A549 (cell line): ENCODE measurements around the gene CEBPA. TPM values are rescaled to one million over a fixed set of nuclear protein-coding genes. Genes with fewer than 3 reads are reported as not detected.

Experiments used
- ATAC-seq, 2 experiments: fragments of 200-7000 bp in 1 of 2; fragments of >200 bp in 1 of 2; cut with Nextera tagmentation in 1 of 2; cut with Tn5 transposase in 1 of 2; 3 replicates each; pipeline versions ENCODE4 v1.8.0 to v1.9.1; 2018 to 2020; ENCODE audit warnings: mild to moderate bottlenecking in 1 of 2, moderate library complexity in 1 of 2
- CTCF ChIA-PET: fragments of 300-600 bp; sonication (Branson Sonifier 250); formaldehyde crosslinking; extraction: SDS; loops from one replicate; lab custom pipeline; 2021; ENCODE audit warnings: antibody characterized with exemption, inconsistent platforms; lab: Yijun Ruan, JAX
- POLR2A ChIA-PET: fragments of 350-600 bp; formaldehyde crosslinking; extraction: SDS; loops from one replicate; lab custom pipeline; 2021; ENCODE audit warnings: antibody characterized with exemption, inconsistent platforms; lab: Yijun Ruan, JAX
- DNase-seq, 2 experiments: peaks; one replicate each; pipeline versions ENCODE4 v3.0.0 to v3.0.0-alpha.2; 2011 to 2016; ENCODE audit warnings: low read depth in 1 of 2, low spot score in 1 of 2
- FAIRE-seq: peaks from 2 replicates; lab custom pipeline; 2011; peaks lifted over from hg19 to GRCh38; lab: Jason Lieb, UNC
- H3K27ac ChIP-seq, 2 experiments: fragments of >200 bp; sonication (Bioruptor Twin); formaldehyde crosslinking; 3 replicates each; pipeline ENCODE4 v1.5.1; 2016 to 2017
- H3K4me1 ChIP-seq: fragments of >200 bp; sonication (Bioruptor Twin); formaldehyde crosslinking; 3 replicates; pipeline ENCODE4 v1.6.1; 2016
- H3K4me2 ChIP-seq: fragments of >200 bp; sonication (Bioruptor Twin); formaldehyde crosslinking; 3 replicates; pipeline ENCODE4 v1.6.1; 2016
- H3K4me3 ChIP-seq: fragments of >200 bp; sonication (Bioruptor Twin); formaldehyde crosslinking; 3 replicates; pipeline ENCODE4 v1.5.1; 2016
- H3K9me3 ChIP-seq: fragments of >200 bp; sonication (Bioruptor Twin); formaldehyde crosslinking; 3 replicates; pipeline ENCODE4 v1.6.1; 2016
- BHLHE40 ChIP-seq: IDR thresholded peaks from 2 replicates; pipeline ENCODE4 v1.6.1; 2012; ENCODE audit warnings: low read depth, low read length, inconsistent platforms
- CBX2 ChIP-seq: fragments of 200-600 bp; sonication (generic); IDR thresholded peaks from 2 replicates; pipeline ENCODE4 v1.6.1; 2016; ENCODE audit warnings: low read depth, mild to moderate bottlenecking, borderline replicate concordance
- CBX8 ChIP-seq: fragments of 200-600 bp; sonication (generic); IDR thresholded peaks from 2 replicates; pipeline ENCODE4 v1.6.1; 2016
- CEBPB ChIP-seq, 2 experiments: fragments of >200 bp in 1 of 2; sonication (Bioruptor Twin) in 1 of 2; formaldehyde crosslinking in 1 of 2; IDR thresholded peaks; 2 replicates each; pipeline ENCODE4 v1.6.1; 2012 to 2016
- CHD2 ChIP-seq: fragments of 150-350 bp; IDR thresholded peaks from 2 replicates; pipeline ENCODE4 v1.6.1; 2014; ENCODE audit warnings: low read length; ENCODE audit not compliant: partially characterized antibody
- CHD4 ChIP-seq: fragments of 200-600 bp; sonication (generic); IDR thresholded peaks from 2 replicates; pipeline ENCODE4 v1.6.1; 2016; ENCODE audit warnings: antibody characterized with exemption, mild to moderate bottlenecking, borderline replicate concordance
- EHF ChIP-seq: fragments of 250-450 bp; sonication (Bioruptor Pico); IDR thresholded peaks from 2 replicates; pipeline ENCODE4 v1.5.0; 2020; ENCODE audit warnings: mild to moderate bottlenecking
- EP300 ChIP-seq, 2 experiments: fragments of >200 bp; sonication (Bioruptor Twin); formaldehyde crosslinking; IDR thresholded peaks; 2 replicates in 1 of 2; 3 replicates in 1 of 2; pipeline ENCODE4 v1.6.1; 2016 to 2017
- FOXS1 ChIP-seq: fragments of 250-450 bp; sonication (Bioruptor Pico); IDR thresholded peaks from 2 replicates; pipeline ENCODE4 v1.5.0; 2020; ENCODE audit warnings: mild to moderate bottlenecking, moderate library complexity
- HDAC2 ChIP-seq: fragments of 200-600 bp; sonication (generic); IDR thresholded peaks from 2 replicates; pipeline ENCODE4 v1.6.1; 2016
- HEYL ChIP-seq: fragments of 250-450 bp; sonication (Bioruptor Pico); IDR thresholded peaks from 2 replicates; pipeline ENCODE4 v1.8.0; 2021; ENCODE audit warnings: mild to moderate bottlenecking, moderate library complexity
- KDM1A ChIP-seq: fragments of 200-600 bp; sonication (generic); IDR thresholded peaks from 2 replicates; pipeline ENCODE4 v1.6.1; 2016; ENCODE audit warnings: low read depth, mild to moderate bottlenecking
- NR3C1 ChIP-seq: fragments of >200 bp; sonication (Bioruptor Twin); formaldehyde crosslinking; IDR thresholded peaks from 3 replicates; pipeline ENCODE4 v1.6.1; 2017
- POLR2A ChIP-seq: IDR thresholded peaks from 2 replicates; pipeline ENCODE4 v1.6.1; 2012; ENCODE audit warnings: mild to moderate bottlenecking, low read length
- POLR2AphosphoS2 ChIP-seq: conservative IDR thresholded peaks from 2 replicates; pipeline ENCODE4 v1.6.1; 2012; ENCODE audit warnings: low read length, improper control_type of control experiment, inconsistent platforms
- RAD21 ChIP-seq, 2 experiments: fragments of >200 bp in 1 of 2; sonication (Bioruptor Twin) in 1 of 2; formaldehyde crosslinking in 1 of 2; IDR thresholded peaks in 1 of 2; conservative IDR thresholded peaks in 1 of 2; 2 replicates in 1 of 2; 3 replicates in 1 of 2; pipeline ENCODE4 v1.6.1; 2012 to 2018; ENCODE audit warnings: inconsistent platforms in 1 of 2
- TP53 ChIP-seq: fragments of 250-450 bp; sonication (Bioruptor Pico); IDR thresholded peaks from 2 replicates; pipeline ENCODE4 v1.5.0; 2021; ENCODE audit warnings: mild to moderate bottlenecking, moderate library complexity
- ZC3H11A ChIP-seq: fragments of 450-650 bp; IDR thresholded peaks from 2 replicates; pipeline ENCODE4 v1.6.1; 2014; ENCODE audit warnings: antibody characterized with exemption, mild to moderate bottlenecking
- ZFP36 ChIP-seq: fragments of 450-650 bp; IDR thresholded peaks from 2 replicates; pipeline ENCODE4 v1.6.1; 2014; ENCODE audit warnings: borderline replicate concordance; ENCODE audit not compliant: partially characterized antibody
- ZNF302 ChIP-seq: fragments of 250-450 bp; sonication (Bioruptor Pico); IDR thresholded peaks from 2 replicates; pipeline ENCODE4 v1.9.0; 2021; ENCODE audit warnings: inconsistent platforms, mild to moderate bottlenecking, moderate library complexity
- WGBS: methylation state at CpG from one replicate; pipeline ENCODE4 v1.1.6; 2017; ENCODE audit errors: missing lambda C conversion rate; 5-methylcytosine and 5-hydroxymethylcytosine counted together
- polyA plus RNA-seq, 4 experiments: library from polyadenylated mRNA; depleted of rRNA in 3 of 4; stranded (reverse); fragments of >200 nt; fragmentation: RNase III in 1 of 4; extraction: RNeasy Plus Mini Kit Qiagen cat#74134 plus additional on column Dnase treatment in 1 of 4; gene quantifications; 2 replicates in 3 of 4; 3 replicates in 1 of 4; pipeline ENCODE4 v1.2.3, GENCODE V29; 2011 to 2017
- TF ChIP-seq, protein P1 (sequence below): fragments of 250-450 bp; sonication (Bioruptor Pico); IDR thresholded peaks from 2 replicates; pipeline ENCODE4 v1.5.0; 2021; ENCODE audit warnings: mild to moderate bottlenecking, moderate library complexity, borderline replicate concordance
- TF ChIP-seq, protein P2 (sequence below): fragments of 250-450 bp; sonication (Bioruptor Pico); IDR thresholded peaks from 2 replicates; pipeline ENCODE4 v1.5.0; 2020; ENCODE audit warnings: low read depth, mild to moderate bottlenecking, moderate library complexity
- TF ChIP-seq, protein P3 (sequence below): fragments of >200 bp; sonication (Bioruptor Twin); formaldehyde crosslinking; IDR thresholded peaks from 2 replicates; pipeline ENCODE4 v1.6.1; 2016

The CEBPA gene
- polyA plus RNA-seq, 2 of the 4 experiments (the other 2 are of a cell fraction), result 3.5 to 6.6 TPM

DNA sequence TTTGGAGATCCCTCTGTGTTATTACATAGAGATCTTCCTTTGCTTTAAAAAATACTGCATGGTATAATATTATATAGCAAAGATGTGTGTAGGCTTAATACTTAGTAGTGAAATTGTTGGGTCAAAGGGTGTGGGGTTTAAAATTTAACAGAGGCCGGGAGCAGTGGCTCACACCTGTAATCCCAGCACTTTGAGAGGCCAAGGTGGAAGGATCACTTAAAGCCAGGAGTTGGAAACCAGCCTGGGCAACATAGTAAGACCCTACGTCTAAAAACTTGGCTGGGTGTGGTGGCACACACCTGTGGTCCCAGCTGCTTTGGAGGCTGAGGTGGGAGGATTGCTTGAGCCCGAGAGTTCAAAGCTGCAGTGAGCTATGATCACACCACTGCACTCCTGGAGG lies 22.3 kb upstream of the CEBPA start:
- POLR2A ChIA-PET, result interaction anchor here (0.8 to 1.2 kb wide), 3 partner anchors 22 to 50 kb away, joined by 3 to 5 read pairs (median 3); no protein-coding TSS in a partner anchor

DNA sequence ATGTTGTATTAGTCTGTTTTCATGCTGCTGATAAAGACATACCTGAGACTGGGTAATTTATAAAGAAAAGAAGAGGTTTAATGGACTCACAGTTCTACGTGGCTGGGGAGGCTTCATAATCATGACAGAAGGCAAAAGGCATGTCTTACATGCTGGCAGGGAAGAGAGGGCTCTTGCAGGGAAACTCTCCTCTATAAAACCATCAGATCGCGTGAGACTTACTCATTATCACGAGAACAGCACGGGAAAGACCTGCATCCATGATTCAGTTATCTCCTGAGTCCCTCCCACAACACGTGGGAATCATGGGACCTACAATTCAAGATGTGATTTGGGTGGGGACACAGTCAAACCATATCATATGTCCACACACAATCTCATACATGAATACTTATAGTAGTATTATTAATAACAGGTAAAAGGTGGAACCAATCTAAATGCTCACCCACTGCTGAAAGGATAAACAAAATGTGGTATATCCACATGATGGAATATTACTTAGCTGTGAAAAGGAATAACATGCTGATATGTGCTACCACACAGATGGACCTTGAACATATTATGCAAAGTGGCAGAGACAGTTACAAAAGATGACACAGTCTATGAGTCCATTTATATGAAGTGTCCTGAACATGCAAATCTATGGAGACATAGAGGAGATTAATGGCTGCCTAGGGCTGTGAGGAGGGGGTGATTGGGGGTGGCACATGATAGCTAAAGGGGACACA lies 20.9 kb upstream of the CEBPA start:
- Histone ChIP-seq H3K27ac (no peak overlapping the region), H3K9me3 (peaks cover 30% of the 10 kb centered on the region), H3K4me1 (no peaks in the 10 kb centered on the region), H3K4me3 (no peak overlapping the region), H3K4me2 (no peak overlapping the region)
- ATAC-seq, result no peak
- TF ChIP-seq, protein P1, sequence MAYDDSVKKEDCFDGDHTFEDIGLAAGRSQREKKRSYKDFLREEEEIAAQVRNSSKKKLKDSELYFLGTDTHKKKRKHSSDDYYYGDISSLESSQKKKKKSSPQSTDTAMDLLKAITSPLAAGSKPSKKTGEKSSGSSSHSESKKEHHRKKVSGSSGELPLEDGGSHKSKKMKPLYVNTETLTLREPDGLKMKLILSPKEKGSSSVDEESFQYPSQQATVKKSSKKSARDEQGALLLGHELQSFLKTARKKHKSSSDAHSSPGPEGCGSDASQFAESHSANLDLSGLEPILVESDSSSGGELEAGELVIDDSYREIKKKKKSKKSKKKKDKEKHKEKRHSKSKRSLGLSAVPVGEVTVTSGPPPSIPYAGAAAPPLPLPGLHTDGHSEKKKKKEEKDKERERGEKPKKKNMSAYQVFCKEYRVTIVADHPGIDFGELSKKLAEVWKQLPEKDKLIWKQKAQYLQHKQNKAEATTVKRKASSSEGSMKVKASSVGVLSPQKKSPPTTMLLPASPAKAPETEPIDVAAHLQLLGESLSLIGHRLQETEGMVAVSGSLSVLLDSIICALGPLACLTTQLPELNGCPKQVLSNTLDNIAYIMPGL, result no peak
- TF ChIP-seq, protein P2, sequence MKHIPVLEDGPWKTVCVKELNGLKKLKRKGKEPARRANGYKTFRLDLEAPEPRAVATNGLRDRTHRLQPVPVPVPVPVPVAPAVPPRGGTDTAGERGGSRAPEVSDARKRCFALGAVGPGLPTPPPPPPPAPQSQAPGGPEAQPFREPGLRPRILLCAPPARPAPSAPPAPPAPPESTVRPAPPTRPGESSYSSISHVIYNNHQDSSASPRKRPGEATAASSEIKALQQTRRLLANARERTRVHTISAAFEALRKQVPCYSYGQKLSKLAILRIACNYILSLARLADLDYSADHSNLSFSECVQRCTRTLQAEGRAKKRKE, result no peak
- TF ChIP-seq POLR2A (no peak), HDAC2 (no peak), EP300 (IDR thresholded peaks at IDR 0.05) (no peak), RAD21 (conservative IDR thresholded peaks at IDR 0.05 in 1 of 2, IDR thresholded peaks at IDR 0.05 in 1 of 2) (no peak), NR3C1 (no peak), ZFP36 (no peak), BHLHE40 (no peak), ZNF302 (CRISPR knock-in tag) (no peak), FOXS1 (CRISPR knock-in tag) (no peak), TP53 (CRISPR knock-in tag) (no peak), KDM1A (no peak)
- TF ChIP-seq, protein P3, sequence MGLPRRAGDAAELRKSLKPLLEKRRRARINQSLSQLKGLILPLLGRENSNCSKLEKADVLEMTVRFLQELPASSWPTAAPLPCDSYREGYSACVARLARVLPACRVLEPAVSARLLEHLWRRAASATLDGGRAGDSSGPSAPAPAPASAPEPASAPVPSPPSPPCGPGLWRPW, result no peak
- DNase-seq, result no peak
- ChIA-PET POLR2A (no interaction called here), CTCF (interaction anchor here (0.9 to 4.2 kb wide), 5 partner anchors 9 to 455 kb away, joined by 3 to 17 read pairs (median 4); partner anchors contain the start of gene CEBPA)
- peak; percentile 87 for FAIRE-seq
- 30% methylated on average over 6 of the region's 6 CpGs for WGBS

More for the DNA sequence above, 22.3 kb upstream of the CEBPA start:
- no peak for DNase-seq
- 13% methylated on average over 3 of the region's 3 CpGs for WGBS
- FAIRE-seq, result no peak
- no peaks in the 10 kb centered on the region for H3K4me1 ChIP-seq
- no peak overlapping the region for H3K4me3 ChIP-seq
- TF ChIP-seq RAD21 (conservative IDR thresholded peaks at IDR 0.05 in 1 of 2, IDR thresholded peaks at IDR 0.05 in 1 of 2) (no peak), CEBPB (IDR thresholded peaks at IDR 0.05) (no peak), CHD4 (no peak), HEYL (no peak), CBX8 (no peak), EHF (CRISPR knock-in tag) (no peak), ZC3H11A (no peak), KDM1A (no peak), CBX2 (no peak), CHD2 (no peak), EP300 (IDR thresholded peaks at IDR 0.05) (no peak), BHLHE40 (no peak), POLR2AphosphoS2 (no peak)
- H3K27ac ChIP-seq, result no peak overlapping the region
- no peak overlapping the region for H3K4me2 ChIP-seq
- CTCF ChIA-PET, result interaction anchor here (0.6 to 4.2 kb wide), 8 partner anchors 11 to 773 kb away, joined by 3 to 17 read pairs (median 4); partner anchors contain the start of gene CEBPA
- ATAC-seq, result no peak
- peaks cover 30% of the 10 kb centered on the region for H3K9me3 ChIP-seq
